HG03378 (cell line): ENCODE data around the gene PLXDC1.

ENCODE experiments used
- ATAC-seq: cut with Tn5 transposase; IDR thresholded peaks from one replicate; pipeline ENCODE4 v1.9.1; 2021; ENCODE audit warnings: mild to moderate bottlenecking, moderate library complexity; ENCODE audit not compliant: unreplicated experiment

The PLXDC1 gene

DNA sequence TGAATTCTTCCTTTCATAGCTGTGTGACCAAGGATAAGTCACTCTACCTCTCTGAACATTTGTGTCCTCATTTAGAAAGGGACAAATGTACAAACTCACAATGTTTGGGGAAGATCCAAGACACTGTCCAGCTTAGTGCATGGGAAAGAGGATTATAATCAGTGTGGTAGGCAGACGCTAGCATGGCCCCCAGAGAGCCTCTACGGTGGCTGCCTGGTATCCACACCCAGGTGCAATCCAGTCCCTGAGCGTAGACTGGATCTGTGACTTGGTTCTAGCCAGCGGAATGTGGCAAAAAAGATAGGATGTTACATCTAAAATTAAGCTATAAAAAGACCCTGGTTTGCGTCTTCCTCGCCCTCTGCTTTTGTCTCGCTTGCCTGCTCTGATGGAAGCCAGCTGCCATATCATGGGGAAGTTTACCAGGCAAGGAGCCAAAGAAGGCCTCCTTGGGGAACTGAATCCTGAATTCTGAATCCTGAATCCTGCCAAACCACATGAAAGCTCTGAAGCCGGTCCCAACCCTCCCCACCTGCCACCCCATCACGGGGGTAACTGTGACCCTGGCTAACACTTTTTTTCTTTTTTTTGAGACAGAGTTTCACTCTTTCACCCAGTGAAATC lies 51.7 kb downstream of the PLXDC1 start:
- ATAC-seq, result no peak

DNA sequence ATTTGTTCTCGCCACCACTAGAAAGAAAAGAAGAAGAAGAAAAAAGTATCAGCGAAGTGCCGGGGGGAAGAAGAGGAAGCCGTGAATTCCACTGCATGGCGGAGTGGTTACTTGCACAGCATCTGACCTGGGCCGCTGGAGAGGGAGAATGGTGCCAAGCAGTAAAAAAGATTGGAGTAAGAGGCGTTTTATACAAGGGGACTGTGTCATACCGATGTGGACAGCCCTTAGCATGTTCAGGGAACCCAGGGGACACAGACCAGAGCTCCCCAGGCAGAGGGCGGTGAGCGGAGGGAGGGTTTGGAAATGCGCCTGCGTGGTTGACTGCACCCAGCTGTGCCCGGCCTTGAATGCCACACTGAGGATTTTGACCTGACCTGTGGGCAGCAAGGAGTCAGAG lies 52.8 kb downstream of the PLXDC1 start:
- ATAC-seq, result no peak

DNA sequence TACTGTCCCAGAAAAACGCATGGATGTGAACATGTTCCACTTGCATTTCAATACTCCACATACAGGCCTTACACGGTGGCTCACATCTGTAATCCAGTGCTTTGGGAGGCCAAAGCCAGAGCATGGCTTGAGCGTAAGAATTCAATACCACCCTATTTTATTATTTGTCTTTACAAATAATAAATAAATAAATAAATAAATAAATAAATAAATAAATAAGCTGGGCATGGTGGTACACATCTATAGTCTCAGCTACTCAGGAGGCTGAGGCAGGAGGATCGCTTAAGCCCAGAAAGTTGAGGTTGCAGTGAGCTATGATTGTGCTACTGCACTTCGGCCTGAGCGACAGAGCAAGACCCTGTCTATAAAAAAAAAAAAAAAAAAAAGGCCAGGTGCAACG lies 53.9 kb downstream of the PLXDC1 start:
- ATAC-seq, result no peak

DNA sequence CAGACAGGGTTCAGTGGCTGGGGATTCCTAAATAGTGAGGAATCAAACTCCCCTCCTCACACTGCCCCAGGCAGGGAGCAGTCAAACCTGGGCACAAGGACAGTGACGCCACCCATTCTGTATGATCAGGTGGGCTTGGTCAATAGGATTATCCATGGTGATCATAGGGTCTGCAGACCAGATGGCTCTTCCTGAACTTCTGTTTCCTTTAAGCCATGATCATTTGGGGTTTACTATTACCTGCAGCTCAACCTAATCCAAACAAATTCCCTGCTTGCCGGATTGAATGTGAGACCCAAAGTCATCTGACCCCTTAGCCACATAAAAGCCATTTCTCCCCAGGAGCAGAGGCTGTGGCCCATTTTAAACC lies 54.3 kb downstream of the PLXDC1 start:
- no peak for ATAC-seq

DNA sequence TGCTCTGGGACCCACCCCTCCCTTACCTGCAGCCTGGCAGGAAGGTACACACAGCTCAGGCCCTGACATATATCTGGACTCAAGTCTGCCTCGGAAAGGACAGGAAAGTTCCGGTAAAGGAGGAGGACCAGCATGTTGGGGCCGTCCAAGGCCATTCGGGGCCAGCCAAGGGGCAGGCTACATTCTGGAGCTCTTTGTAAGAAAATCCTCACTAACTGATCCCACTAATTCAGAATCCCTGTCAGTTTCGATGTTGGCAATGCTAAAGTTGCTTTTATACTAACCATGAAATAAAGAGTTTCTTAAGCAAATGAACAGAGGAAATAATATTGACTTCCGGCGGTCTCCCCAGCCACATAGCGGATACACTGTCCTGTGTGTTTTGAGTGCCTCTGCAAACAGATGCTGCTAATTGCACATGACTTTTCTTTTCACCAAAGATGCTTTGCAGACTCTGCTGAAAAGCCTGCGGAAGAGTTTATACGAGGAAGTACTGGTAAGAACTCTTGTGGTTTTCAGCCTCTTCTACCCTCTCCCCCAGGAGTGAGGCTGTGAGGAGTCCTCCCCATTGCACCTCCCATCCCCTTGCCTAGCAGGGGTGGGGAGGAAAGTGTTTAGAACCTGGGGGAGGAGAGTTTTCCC lies 54.8 kb downstream of the PLXDC1 start:
- ATAC-seq, result no peak

DNA sequence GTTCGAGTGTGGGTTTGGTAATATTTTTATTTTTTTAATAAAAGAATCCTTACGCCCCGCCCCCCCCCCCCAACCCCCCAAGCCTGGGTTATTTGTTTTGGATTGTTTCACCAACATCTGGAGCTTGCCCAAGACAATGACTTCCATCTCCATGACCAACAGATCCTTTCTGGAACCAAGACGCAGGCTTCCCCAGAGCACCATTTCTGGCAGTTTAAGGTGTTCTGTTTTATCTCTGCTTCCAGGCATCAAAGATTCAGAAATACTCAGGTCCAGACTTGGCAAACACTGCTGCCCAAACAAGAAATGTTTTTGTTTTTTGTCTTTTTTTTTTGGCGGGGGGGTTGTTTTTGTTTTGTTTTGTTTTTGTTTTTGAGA lies 56.1 kb downstream of the PLXDC1 start:
- ATAC-seq, result no peak

DNA sequence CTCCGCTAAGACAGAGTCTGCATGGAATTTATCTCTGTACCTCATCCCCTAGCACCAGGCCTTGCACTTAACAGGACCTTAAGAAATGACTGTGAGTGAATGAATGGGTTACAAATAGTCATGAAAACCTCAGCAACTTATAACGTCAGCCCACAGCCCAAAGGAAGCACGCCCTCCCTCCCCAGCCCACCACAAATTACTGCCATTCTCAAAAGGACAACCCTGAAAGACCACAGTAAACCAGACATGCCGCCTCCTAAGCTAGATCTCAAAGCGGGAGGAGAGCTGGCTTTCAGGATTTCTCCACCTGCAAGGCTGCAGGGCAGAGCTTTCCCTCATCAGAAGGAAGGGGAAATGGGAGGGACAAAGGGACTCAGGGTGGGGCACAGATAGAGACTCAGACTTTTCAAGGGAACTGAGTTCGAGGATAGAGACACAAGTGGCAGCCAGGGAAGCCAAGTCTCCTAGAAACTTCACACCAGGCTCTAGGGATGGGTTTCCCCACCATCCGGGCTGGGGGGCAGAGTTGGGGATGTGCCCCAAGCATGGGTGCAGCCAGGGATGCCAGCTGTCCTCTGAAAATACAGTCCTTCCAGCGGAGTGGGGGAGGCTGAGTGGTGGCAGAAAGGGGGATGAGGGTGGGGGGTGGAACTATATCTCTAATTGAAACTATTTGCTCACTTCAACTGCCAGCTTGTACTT lies 56.7 kb downstream of the PLXDC1 start:
- no peak for ATAC-seq

DNA sequence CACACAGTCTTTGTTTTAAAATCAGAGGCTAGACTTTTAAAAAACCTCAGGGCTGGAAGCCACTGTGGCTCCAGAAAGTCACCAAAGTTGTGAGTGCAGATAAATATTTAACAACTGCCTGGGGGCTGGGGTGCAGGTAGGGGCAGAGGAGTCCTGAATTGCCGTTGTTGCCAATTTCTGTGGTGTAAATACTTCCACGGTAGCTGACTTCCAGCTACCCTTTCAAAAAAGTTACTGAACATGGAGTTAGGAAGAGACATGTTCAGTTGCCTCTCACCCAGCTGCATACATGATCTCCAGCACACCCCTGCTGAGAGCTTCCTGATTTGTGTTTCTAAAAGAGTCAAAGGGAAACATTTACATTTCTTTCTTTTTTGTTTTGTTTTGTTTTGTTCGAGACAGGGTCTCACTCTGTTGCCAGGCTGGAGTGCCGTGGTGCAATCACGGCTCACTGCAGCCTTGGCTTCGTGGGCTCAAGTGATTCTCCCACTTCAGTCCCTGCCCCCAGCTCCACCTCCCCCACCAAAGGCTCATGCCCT lies 58.7 kb downstream of the PLXDC1 start:
- no peak for ATAC-seq

DNA sequence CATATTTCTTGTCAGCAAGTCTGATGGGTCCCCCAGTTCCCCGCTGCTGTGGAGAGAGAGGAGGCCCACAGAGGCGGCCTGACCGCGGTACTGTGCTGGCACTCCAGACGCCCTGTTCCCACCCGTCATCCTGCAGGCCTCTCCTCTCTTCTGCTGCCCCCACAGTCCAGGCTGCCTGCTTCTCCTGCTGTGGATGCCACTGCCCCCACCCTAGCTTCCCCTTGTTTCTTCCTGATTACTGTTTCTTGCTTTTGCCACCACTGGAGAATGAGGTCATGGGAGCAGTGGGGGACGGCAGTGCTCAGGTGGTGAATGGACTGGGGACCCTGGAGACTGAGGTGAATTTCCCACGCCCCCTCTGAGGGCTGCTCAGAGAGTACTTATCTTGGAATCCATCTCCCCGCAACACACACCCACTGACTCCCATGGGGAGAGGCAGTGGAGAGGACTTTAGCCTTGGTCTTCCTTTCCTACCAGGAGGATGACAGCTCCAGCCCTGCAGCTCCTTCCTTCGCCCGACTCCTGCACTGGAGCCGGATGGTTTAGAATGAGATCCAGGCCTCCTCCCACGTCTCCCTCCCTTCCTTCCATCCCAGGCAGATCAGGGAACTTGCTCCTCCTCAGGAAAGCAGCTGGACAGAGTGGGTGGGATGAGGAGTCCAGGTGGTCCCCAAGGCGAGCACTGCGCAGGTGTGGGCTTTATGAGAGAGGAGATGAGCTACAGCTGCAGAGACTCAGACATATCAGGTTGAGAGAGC lies 60.4 kb downstream of the PLXDC1 start:
- no peak for ATAC-seq

DNA sequence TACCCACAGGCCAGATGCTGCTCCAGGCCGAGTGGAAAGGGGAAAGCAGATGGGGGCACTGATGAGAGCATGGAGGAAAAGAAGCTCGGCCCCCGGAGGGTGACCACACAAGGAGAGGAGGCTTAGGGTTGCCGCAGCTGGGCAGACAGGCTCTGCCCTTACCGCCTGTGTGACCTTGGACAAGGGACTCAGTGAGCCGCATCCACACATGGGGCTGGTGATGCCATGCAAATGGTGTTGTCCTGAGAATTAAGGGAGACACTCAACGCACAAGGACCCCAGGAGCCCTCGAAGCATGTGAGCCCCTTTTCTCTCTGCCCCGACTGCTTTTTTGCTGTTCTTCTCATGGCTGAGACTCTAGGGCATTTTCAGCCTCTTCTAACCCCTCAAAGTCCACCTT lies 61.0 kb downstream of the PLXDC1 start:
- no peak for ATAC-seq

DNA sequence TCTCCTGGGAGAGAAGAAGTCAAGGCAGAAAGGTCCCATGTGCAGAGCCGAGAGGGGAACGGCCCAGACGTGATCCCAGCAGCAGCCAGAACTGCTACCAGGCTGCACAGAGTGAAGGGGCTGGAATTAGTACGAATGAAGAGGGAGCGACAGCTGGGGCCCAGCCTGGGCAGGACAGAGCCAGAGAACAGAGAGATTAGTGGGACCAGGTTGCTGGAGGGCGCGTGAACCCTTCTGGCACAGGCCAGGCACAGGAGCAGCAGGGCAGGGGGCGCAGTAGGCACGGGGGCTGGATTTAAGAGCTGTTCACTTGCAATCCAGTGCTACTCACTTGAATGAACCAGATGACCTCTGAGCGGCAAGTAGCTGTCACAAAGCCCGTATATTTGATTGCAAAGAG lies 66.9 kb downstream of the PLXDC1 start:
- no peak for ATAC-seq

DNA sequence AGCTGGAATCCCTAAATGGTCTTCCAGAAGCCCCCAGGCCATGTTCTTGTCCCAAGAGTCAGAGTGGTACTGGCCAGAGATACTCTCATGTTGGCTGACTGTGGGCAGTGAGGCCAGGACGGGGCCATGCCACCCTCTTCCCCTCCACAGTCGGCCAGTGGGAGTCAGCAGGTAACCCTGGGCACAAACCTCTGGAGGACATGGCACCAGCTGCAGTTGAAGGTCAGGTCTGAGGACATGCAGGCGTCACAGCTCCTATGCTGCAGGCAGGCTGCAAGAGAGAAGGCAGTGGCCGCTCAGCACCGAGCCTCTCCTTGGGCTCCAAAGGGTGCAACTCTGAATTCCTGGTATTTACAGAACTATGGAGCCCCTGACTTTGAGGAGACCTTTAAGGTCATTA lies 68.2 kb downstream of the PLXDC1 start:
- no peak for ATAC-seq

DNA sequence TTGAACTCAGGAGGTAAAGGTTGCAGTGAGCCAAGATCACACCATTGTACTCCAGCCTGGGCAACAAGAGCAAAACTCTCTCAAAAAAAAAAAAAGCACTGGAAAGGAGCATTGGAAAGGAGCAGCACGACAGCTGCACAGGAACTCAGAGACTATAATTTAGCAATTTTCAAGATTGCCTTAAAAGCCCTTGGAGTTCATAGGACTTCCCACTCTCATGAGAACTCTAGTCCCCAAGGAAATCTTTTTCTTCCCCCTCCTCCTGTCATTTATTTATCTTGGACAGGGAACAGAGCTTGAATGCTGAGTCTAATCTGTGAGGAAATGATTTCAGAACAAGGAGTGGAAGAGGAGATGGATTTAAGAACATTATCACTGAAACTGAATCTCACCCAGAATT lies 69.0 kb downstream of the PLXDC1 start:
- ATAC-seq, result no peak

DNA sequence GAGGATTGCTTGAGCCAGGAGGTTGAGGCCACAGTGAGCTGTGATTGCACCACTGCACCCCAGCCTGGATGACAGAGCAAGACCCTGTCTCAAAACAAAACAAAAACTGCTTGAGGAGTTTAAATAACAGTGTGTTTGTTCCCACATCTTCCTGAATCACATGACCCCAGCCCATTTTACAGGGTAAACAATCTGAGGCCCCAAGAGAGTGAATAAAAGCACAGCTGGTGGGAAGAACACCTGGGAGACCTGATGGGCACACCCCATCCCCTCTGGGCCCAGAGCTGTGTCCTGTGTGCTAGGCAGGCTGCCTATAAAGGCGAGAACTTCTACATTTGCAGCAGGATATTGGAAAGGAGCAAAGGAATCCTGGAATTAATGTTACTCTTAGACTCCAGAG lies 69.6 kb downstream of the PLXDC1 start:
- ATAC-seq, result no peak

DNA sequence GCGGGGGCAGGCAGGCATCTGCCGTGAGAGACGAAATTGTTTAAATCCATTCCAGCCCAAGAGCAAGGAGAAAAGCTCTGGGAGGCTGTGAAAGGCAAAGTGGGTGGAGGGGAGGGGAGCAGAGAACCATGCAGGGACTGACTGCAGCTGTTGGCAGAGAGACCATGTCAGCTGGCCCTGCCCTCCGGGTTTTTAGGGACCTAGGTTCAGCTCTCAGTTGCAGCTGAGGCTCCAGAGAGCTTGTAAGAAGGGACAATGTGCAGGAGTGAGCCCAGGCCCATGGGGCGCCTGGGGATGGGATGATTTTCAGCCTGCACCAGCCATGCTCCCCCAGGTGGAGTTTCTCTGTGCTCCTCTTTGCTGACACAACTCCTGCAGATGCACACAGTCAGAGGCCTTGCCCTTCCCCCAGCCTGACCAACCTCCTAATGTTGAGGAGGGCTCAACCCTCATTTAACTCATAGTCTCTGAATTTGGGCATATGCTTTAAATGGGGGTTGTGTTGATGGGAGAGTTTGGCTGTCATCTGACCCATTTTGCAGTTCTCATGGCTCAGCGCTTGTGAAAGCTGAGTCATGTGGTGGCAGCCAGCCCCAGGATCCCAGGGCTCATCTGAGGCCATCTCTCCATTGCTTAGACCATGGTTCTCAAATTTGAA lies 70.9 kb downstream of the PLXDC1 start:
- no peak for ATAC-seq

DNA sequence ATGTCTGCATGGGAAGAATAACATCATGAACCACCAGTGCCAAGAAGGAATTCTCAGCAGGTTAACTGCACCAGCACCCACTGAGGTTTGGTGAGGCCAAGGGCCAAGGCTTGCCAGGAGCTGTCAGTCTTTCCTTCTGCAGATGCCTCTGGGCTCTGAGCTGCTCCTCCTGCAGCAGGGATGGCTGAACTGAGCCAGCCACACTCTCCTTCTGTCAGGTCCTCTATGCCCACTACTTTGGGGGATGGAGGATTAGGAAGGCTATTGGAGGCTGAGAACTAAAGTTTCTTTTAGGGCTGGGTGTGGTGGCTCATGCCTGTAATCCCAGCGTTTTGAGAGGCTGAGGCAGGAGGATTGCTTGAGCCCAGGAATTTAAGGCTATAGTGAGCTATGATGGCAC lies 71.6 kb downstream of the PLXDC1 start:
- no peak for ATAC-seq

DNA sequence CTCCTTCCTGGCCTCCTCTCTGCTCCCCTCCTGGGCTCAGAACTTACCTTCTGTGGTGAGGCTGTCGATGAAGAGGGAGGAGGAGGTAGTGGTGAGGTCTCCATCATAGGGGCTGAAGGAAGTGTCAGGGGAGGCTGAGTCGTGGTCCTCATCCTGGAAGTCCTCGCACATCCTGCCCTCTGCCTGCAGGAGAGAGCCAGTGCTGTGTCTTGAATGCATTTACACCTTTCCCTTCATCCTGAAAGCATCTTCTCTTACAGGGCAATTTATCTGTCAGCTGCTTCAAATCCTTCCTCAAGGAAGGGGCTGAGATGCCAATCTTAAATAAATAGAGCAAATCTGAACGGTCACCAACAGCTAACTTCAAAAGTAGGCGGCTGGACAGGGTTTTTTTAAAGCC lies 73.6 kb downstream of the PLXDC1 start:
- ATAC-seq, result no peak

DNA sequence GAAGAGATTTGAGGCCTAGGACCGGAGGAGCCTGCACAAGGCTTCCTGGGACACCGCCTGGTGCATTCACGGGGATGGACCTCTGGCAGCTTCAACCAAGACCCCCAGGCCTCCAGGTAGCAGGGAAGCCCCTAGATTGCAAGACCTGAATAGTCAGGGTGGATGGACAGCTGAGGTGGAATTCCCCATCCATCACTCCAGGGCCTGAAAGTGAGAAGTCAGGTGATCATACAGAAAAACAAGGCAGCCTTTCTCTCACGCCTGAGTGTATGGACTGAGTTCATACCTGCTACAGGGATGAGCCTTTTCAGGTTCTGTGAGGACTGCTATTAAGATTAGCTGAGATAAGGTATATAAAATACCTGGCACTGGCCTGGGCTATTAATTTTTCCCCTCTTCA lies 74.2 kb downstream of the PLXDC1 start:
- ATAC-seq, result no peak

DNA sequence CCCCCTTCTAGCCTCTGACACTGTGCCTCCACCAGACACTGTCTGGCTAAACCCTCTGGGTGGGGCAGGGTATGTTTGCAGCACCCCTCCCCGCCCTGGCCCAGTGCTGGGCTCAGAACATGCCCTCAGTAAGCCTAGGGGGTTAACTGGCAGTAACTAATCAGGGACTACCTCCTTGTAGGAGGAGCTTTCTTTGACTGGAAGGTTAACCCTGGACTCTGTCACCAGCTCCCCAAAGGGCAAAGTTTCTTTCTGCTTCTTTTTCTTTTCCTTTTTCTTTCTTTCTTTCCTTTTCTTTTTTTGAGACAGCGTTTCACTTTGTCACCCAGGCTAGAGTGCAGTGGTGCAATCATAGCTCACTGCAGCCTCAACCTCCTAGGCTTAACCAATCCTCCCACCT lies 76.8 kb downstream of the PLXDC1 start:
- no peak for ATAC-seq

DNA sequence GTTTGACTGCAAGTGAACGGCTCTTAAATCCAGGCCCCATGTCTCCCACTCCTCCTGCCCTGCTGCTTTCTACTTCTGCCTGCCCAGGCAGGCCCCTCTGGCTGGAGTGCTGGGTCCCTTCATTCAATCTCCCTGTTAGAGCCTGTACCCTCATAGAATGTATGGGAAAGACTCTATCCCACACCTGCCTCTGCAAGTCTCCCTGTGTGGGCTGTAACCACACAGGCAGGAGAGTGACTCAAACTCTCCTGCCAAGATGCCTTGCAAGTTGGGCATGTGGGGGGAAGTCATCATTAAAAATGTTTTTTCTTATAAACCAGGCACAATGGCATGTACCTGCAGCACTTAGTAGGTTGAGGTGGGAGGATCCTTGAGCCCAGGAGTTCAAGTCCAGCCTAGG lies 77.5 kb downstream of the PLXDC1 start:
- no peak for ATAC-seq

DNA sequence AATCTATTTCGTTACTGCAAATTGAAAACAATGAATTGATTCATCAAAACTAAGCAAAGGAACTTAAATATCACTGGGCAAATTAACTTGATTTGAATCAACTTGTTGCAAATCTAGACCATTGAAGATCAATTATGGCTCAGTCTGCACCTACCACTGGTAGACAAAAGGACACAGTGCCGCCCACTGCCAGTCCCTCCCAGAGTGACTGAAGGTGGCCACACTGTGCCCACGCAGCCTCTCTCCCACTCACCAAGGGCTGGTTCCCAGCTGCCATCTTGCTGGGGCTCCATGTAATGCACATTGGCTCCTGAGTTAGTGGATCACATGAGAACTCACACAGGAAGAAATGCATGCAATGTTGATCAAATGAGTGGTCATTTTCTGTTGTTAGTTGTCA lies 78.1 kb downstream of the PLXDC1 start:
- no peak for ATAC-seq
